Measurements from ENCODE around the gene PDE6C.

PDE6C gene

GRCh38 chr10:93608421-93608820 is 3.9 kb upstream of the PDE6C start:
- no peaks in the 10 kb centered on the region for H3K36me3 ChIP-seq (ENCODE audit: control insufficient read depth, insufficient read depth, low read length, severe bottlenecking)
- H3K9me3 ChIP-seq (ENCODE audit: control insufficient read depth, low read length): peaks cover 6% of the 10 kb centered on the region
- H3K9ac ChIP-seq (ENCODE audit: low read length): no peak overlapping the region
- H3K27me3 ChIP-seq (replicated peaks; ENCODE audit: control insufficient read depth, insufficient read depth, low read length): peaks cover 32% of the 10 kb centered on the region
- no peak for DNase-seq (ENCODE audit: low read depth)
- H3K4me1 ChIP-seq (ENCODE audit: control insufficient read depth, insufficient read depth, low read length): peaks cover 3% of the 10 kb centered on the region
- H3K4me3 ChIP-seq (ENCODE audit: low read length): no peak overlapping the region

DNA sequence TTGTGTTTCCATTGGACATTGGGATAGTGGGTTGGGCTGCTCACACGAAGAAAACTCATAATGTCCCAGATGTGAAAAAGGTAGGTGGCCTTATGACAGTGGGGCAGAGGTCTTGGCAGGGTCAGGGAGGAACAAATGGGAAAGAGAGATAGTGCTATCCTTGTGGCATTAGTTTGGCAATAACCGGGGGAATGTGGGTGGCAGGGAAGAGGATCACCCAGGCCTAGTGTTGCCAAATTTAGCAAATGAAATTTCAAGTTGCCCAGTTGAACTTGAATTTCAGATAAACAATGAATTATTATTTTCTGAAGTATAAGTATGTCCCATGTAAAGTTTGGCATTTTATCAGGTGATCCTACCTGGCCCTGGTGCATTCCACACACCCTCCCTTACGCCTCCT is 789 bp downstream of the PDE6C start:
- Histone ChIP-seq H3K27me3 (replicated peaks; ENCODE audit: control insufficient read depth, insufficient read depth, low read length) (peaks cover 37% of the 10 kb centered on the region), H3K4me1 (ENCODE audit: control insufficient read depth, insufficient read depth, low read length) (no peaks in the 10 kb centered on the region), H3K9me3 (ENCODE audit: control insufficient read depth, low read length) (no peaks in the 10 kb centered on the region), H3K4me3 (ENCODE audit: low read length) (no peak overlapping the region), H3K9ac (ENCODE audit: low read length) (no peak overlapping the region), H3K36me3 (ENCODE audit: control insufficient read depth, insufficient read depth, low read length, severe bottlenecking) (no peaks in the 10 kb centered on the region)
- DNase-seq (ENCODE audit: low read depth): no peak

DNA sequence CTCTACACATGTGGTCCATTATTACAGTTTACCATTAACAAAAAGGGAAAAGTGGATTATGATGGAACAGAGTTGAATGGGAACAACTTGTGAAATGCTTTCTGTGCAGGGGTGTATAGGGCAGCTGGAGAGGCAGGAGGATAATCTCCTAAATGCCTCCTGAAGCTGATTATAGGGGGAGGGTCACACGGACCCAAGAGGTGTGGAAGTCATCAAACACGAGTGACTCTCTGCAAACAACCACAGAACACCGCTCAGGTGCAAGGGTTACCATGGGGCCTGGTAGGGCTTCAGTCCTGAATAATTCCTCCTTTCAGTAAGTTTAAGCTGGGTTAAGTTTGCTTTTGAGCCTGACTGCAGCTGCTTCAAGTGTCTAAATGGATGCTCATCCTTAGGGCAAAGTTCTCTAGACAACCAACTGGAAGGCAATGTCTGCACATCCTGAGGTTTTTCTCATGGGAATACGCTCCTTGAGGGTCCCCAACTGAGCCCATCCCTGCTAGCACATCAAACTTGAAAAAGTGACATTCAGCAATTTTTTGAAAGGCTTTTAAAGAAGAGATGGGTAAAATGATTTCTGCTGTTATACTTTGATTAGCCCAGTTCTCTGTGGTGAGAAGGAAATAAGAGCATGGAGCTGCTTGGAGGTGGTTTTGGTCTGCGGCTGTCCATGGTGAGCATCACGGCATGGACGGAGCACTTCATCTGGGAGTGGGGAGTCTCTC is 1.9 kb downstream of the PDE6C start:
- Histone ChIP-seq H3K27me3 (replicated peaks; ENCODE audit: control insufficient read depth, insufficient read depth, low read length) (peaks cover 37% of the 10 kb centered on the region), H3K4me3 (ENCODE audit: low read length) (no peak overlapping the region), H3K36me3 (ENCODE audit: control insufficient read depth, insufficient read depth, low read length, severe bottlenecking) (no peaks in the 10 kb centered on the region), H3K4me1 (ENCODE audit: control insufficient read depth, insufficient read depth, low read length) (no peaks in the 10 kb centered on the region), H3K9ac (ENCODE audit: low read length) (no peak overlapping the region), H3K9me3 (ENCODE audit: control insufficient read depth, low read length) (no peaks in the 10 kb centered on the region)
- DNase-seq (ENCODE audit: low read depth): no peak

DNA sequence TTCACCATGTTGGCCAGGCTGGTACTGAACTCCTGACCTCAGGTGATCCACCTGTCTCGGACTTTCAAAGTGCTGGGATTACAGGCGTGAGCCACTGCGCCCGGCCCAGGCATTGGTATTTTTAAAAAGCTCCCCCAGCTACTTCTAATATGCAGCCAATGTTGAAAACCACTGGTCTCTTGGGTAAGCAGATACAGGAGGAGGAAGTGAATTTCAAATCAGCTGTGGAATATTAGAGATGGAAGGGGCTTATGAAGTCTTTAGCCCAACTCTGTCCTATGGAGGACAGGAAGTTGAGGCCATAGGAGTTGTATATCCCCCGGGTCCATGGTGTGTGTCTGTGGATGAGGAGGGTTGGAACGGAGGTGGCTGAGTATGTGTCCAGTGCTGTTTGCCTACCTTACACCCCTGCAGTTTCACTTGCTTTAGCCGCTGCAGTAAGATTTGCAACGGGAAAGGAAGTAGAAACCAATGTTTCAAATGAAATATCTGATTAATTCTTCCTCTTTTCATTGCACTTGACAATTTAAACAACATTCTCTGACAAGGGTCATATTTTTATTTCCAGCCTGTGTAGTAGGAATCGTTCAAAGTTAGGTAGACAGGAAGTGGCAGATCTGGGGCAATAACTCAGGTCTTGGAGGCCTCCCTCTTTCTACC is 3.4 kb downstream of the PDE6C start:
- Histone ChIP-seq H3K9ac (ENCODE audit: low read length) (no peak overlapping the region), H3K4me1 (ENCODE audit: control insufficient read depth, insufficient read depth, low read length) (no peaks in the 10 kb centered on the region), H3K9me3 (ENCODE audit: control insufficient read depth, low read length) (no peaks in the 10 kb centered on the region), H3K27me3 (replicated peaks; ENCODE audit: control insufficient read depth, insufficient read depth, low read length) (peaks cover 40% of the 10 kb centered on the region), H3K36me3 (ENCODE audit: control insufficient read depth, insufficient read depth, low read length, severe bottlenecking) (no peaks in the 10 kb centered on the region), H3K4me3 (ENCODE audit: low read length) (no peak overlapping the region)
- no peak for DNase-seq (ENCODE audit: low read depth)

DNA sequence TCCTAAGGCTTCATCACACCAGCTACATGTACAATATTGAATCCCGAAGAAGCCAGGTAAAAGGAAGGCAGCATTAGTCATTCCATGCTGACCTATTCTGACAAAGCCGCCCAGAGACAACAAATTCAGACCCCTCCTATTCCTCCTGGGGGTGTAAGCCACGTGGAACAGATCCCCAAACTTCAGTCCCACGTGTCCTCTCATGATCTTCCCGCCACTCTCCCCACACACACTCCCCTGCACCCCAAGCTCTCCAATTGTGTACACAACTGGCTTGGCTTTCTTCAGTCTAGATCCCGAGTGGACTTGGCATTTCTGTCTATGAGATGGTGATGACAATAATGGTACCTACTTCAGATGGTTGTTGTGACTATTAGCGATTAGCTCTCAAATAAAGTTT is 8.6 kb downstream of the PDE6C start:
- H3K36me3 ChIP-seq (ENCODE audit: control insufficient read depth, insufficient read depth, low read length, severe bottlenecking): no peaks in the 10 kb centered on the region
- H3K9me3 ChIP-seq (ENCODE audit: control insufficient read depth, low read length): no peaks in the 10 kb centered on the region
- H3K4me3 ChIP-seq (ENCODE audit: low read length): no peak overlapping the region
- H3K9ac ChIP-seq (ENCODE audit: low read length): no peak overlapping the region
- no peak for DNase-seq (ENCODE audit: low read depth)
- no peaks in the 10 kb centered on the region for H3K4me1 ChIP-seq (ENCODE audit: control insufficient read depth, insufficient read depth, low read length)
- peaks cover 46% of the 10 kb centered on the region for H3K27me3 ChIP-seq (replicated peaks; ENCODE audit: control insufficient read depth, insufficient read depth, low read length)

GRCh38 chr10:93622942-93623341 is 10.6 kb downstream of the PDE6C start:
- H3K27me3 ChIP-seq (replicated peaks; ENCODE audit: control insufficient read depth, insufficient read depth, low read length): peaks cover 33% of the 10 kb centered on the region
- no peaks in the 10 kb centered on the region for H3K4me1 ChIP-seq (ENCODE audit: control insufficient read depth, insufficient read depth, low read length)
- no peak overlapping the region for H3K9ac ChIP-seq (ENCODE audit: low read length)
- DNase-seq (ENCODE audit: low read depth): no peak
- no peaks in the 10 kb centered on the region for H3K36me3 ChIP-seq (ENCODE audit: control insufficient read depth, insufficient read depth, low read length, severe bottlenecking)
- H3K4me3 ChIP-seq (ENCODE audit: low read length): no peak overlapping the region
- no peaks in the 10 kb centered on the region for H3K9me3 ChIP-seq (ENCODE audit: control insufficient read depth, low read length)

GRCh38 chr10:93628858-93629257 is 16.5 kb downstream of the PDE6C start:
- no peak for DNase-seq (ENCODE audit: low read depth)
- no peaks in the 10 kb centered on the region for H3K9me3 ChIP-seq (ENCODE audit: control insufficient read depth, low read length)
- H3K9ac ChIP-seq (ENCODE audit: low read length): no peak overlapping the region
- no peak overlapping the region for H3K4me3 ChIP-seq (ENCODE audit: low read length)
- H3K36me3 ChIP-seq (ENCODE audit: control insufficient read depth, insufficient read depth, low read length, severe bottlenecking): no peaks in the 10 kb centered on the region
- H3K4me1 ChIP-seq (ENCODE audit: control insufficient read depth, insufficient read depth, low read length): no peaks in the 10 kb centered on the region
- H3K27me3 ChIP-seq (replicated peaks; ENCODE audit: control insufficient read depth, insufficient read depth, low read length): peaks cover 29% of the 10 kb centered on the region

DNA sequence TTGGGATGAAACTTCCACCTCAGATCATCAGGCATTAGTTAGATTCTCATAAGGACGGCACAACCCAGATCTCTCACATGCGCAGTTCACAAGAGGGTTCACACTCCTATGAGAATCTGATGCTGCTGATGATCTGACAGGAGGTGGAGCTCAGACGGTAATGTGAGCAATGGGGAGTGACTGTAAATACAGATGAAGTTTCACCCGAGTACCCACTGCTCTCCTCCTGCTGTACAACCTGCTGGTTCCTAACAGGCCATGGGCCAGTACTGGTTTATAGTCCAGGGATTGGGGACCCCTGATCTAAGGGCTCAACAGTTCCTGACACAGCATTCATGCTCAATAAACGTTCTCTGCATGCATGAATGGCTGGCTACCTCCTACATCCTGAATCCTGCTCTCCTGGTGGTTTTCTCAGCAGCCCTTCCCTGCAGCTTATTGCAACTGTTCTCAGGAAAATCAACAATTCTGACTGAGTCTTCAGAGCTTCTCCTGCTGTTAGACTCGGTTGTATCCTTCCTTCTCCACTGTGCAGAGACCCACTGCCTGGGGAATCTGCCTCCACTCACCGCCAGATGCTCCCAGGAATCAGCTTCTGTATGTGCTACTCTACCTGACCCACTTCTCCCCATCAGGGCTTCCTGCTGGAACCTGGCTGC is 17.4 kb downstream of the PDE6C start:
- Histone ChIP-seq H3K27me3 (replicated peaks; ENCODE audit: control insufficient read depth, insufficient read depth, low read length) (peaks cover 29% of the 10 kb centered on the region), H3K9me3 (ENCODE audit: control insufficient read depth, low read length) (no peaks in the 10 kb centered on the region), H3K4me3 (ENCODE audit: low read length) (no peak overlapping the region), H3K36me3 (ENCODE audit: control insufficient read depth, insufficient read depth, low read length, severe bottlenecking) (no peaks in the 10 kb centered on the region), H3K9ac (ENCODE audit: low read length) (no peak overlapping the region), H3K4me1 (ENCODE audit: control insufficient read depth, insufficient read depth, low read length) (no peaks in the 10 kb centered on the region)
- no peak for DNase-seq (ENCODE audit: low read depth)

GRCh38 chr10:93630625-93631557 is 18.6 kb downstream of the PDE6C start:
- DNase-seq (ENCODE audit: low read depth): no peak
- no peaks in the 10 kb centered on the region for H3K36me3 ChIP-seq (ENCODE audit: control insufficient read depth, insufficient read depth, low read length, severe bottlenecking)
- peaks cover 3% of the 10 kb centered on the region for H3K9me3 ChIP-seq (ENCODE audit: control insufficient read depth, low read length)
- no peak overlapping the region for H3K9ac ChIP-seq (ENCODE audit: low read length)
- H3K4me3 ChIP-seq (ENCODE audit: low read length): no peak overlapping the region
- no peaks in the 10 kb centered on the region for H3K4me1 ChIP-seq (ENCODE audit: control insufficient read depth, insufficient read depth, low read length)
- H3K27me3 ChIP-seq (replicated peaks; ENCODE audit: control insufficient read depth, insufficient read depth, low read length): peaks cover 27% of the 10 kb centered on the region

GRCh38 chr10:93639791-93640190 is 27.5 kb downstream of the PDE6C start:
- H3K4me3 ChIP-seq (ENCODE audit: low read length): no peak overlapping the region
- no peak for DNase-seq (ENCODE audit: low read depth)
- H3K4me1 ChIP-seq (ENCODE audit: control insufficient read depth, insufficient read depth, low read length): no peaks in the 10 kb centered on the region
- H3K36me3 ChIP-seq (ENCODE audit: control insufficient read depth, insufficient read depth, low read length, severe bottlenecking): no peaks in the 10 kb centered on the region
- peaks cover 15% of the 10 kb centered on the region for H3K27me3 ChIP-seq (replicated peaks; ENCODE audit: control insufficient read depth, insufficient read depth, low read length)
- H3K9me3 ChIP-seq (ENCODE audit: control insufficient read depth, low read length): peaks cover 11% of the 10 kb centered on the region
- no peak overlapping the region for H3K9ac ChIP-seq (ENCODE audit: low read length)

GRCh38 chr10:93652857-93653256 is 40.5 kb downstream of the PDE6C start:
- Histone ChIP-seq H3K4me3 (ENCODE audit: low read length) (no peak overlapping the region), H3K9ac (ENCODE audit: low read length) (no peak overlapping the region), H3K27me3 (replicated peaks; ENCODE audit: control insufficient read depth, insufficient read depth, low read length) (no peaks in the 10 kb centered on the region), H3K4me1 (ENCODE audit: control insufficient read depth, insufficient read depth, low read length) (peaks cover 7% of the 10 kb centered on the region), H3K36me3 (ENCODE audit: control insufficient read depth, insufficient read depth, low read length, severe bottlenecking) (no peaks in the 10 kb centered on the region), H3K9me3 (ENCODE audit: control insufficient read depth, low read length) (no peaks in the 10 kb centered on the region)
- DNase-seq (ENCODE audit: low read depth): peak; percentile 26

All from adipocyte (in vitro differentiated cells).